GM23338 (cell line): ENCODE results near the gene FGF21.

Experiments used
- CTCF ChIP-seq, 2 experiments: fragments of 200-600 bp in 1 of 2; sonication (generic) in 1 of 2; conservative IDR thresholded peaks; 2 replicates each; pipeline versions ENCODE4 v1.5.1 to v1.6.1; 2016 to 2017; ENCODE audit warnings: antibody characterized with exemption in 2 of 2, low read depth in 2 of 2, mild to moderate bottlenecking in 2 of 2, moderate library complexity in 1 of 2
- EZH2 ChIP-seq: fragments of 200-600 bp; sonication (generic); IDR thresholded peaks from one replicate; pipeline ENCODE4 v1.8.0; 2017; ENCODE audit warnings: antibody characterized with exemption, mild to moderate bottlenecking, low read depth; ENCODE audit not compliant: unreplicated experiment
- EZH2phosphoT487 ChIP-seq: fragments of 200-600 bp; sonication (generic); IDR thresholded peaks from one replicate; pipeline ENCODE4 v1.8.1; 2018; ENCODE audit warnings: antibody characterized with exemption; ENCODE audit not compliant: unreplicated experiment
- JUNB ChIP-seq: IDR thresholded peaks from one replicate; pipeline ENCODE4 v1.6.1; 2016; ENCODE audit warnings: antibody characterized with exemption; ENCODE audit not compliant: unreplicated experiment
- POLR2AphosphoS5 ChIP-seq: IDR thresholded peaks from 2 replicates; pipeline ENCODE4 v1.6.1; 2016; ENCODE audit warnings: antibody characterized with exemption, low read depth
- REST ChIP-seq: IDR thresholded peaks from one replicate; pipeline ENCODE4 v1.6.1; 2018; ENCODE audit warnings: antibody characterized with exemption; ENCODE audit not compliant: unreplicated experiment
- STAT1 ChIP-seq: IDR thresholded peaks from one replicate; pipeline ENCODE4 v1.6.1; 2016; ENCODE audit warnings: antibody characterized with exemption; ENCODE audit not compliant: unreplicated experiment

- TF ChIP-seq EZH2: no peak
- no peak for TF ChIP-seq EZH2phosphoT487
- peak in 1 of 2 experiments; percentile 31; a peak in 2 of 4 replicates for TF ChIP-seq CTCF (conservative IDR thresholded peaks at IDR 0.05; ENCODE audit: low read depth in 2 of 2)
- no peak for TF ChIP-seq STAT1
- TF ChIP-seq REST: peak; percentile 12
- TF ChIP-seq POLR2AphosphoS5: peak; percentile 82
- TF ChIP-seq JUNB: no peak
Measured at GRCh38 chr19:48752496-48753365, 2.6 kb upstream of the FGF21 start, which contains the start of gene FUT1.
